ENCODE measurements around the gene HS3ST1.

HS3ST1 gene

DNA sequence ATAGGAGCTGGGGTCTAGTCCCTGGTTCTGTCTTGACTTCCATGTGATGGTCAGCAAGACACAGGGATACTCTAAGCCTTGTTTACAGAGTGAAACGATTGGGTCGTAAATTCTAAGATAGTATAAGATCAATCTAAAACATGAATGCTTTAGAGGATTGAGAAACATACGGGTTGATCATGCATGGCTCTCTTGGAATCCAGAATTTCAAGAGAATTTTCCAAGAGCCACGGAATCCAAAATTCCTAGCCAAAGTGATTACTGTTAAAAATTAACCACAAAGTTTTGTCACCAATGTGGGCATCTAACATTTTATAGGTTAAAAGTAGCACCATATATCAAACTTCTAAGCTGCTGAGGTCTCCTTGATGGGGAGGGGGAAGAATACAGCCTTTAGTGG, 16.5 kb downstream of the HS3ST1 start (continued):
- TF ChIP-seq, protein P1, sequence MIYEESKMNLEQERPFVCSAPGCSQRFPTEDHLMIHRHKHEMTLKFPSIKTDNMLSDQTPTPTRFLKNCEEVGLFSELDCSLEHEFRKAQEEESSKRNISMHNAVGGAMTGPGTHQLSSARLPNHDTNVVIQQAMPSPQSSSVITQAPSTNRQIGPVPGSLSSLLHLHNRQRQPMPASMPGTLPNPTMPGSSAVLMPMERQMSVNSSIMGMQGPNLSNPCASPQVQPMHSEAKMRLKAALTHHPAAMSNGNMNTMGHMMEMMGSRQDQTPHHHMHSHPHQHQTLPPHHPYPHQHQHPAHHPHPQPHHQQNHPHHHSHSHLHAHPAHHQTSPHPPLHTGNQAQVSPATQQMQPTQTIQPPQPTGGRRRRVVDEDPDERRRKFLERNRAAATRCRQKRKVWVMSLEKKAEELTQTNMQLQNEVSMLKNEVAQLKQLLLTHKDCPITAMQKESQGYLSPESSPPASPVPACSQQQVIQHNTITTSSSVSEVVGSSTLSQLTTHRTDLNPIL (CRISPR knock-in tag; IDR thresholded peaks at IDR 0.05; ENCODE audit: low read depth) = no peak
- TF ChIP-seq ZFP30 (CRISPR knock-in tag; IDR thresholded peaks at IDR 0.05) (no peak), ISL1 (CRISPR knock-in tag; IDR thresholded peaks at IDR 0.05) (no peak), TCF4 (CRISPR knock-in tag; IDR thresholded peaks at IDR 0.05; ENCODE audit: borderline replicate concordance) (no peak), ZNF70 (CRISPR knock-in tag; IDR thresholded peaks at IDR 0.05) (no peak), ARNTL (CRISPR knock-in tag; IDR thresholded peaks at IDR 0.05; ENCODE audit: borderline replicate concordance, low read depth) (no peak), TOX (CRISPR knock-in tag; IDR thresholded peaks at IDR 0.05; ENCODE audit: borderline replicate concordance) (no peak), CSDC2 (CRISPR knock-in tag; IDR thresholded peaks at IDR 0.05) (no peak)
- TF ChIP-seq, protein P2, sequence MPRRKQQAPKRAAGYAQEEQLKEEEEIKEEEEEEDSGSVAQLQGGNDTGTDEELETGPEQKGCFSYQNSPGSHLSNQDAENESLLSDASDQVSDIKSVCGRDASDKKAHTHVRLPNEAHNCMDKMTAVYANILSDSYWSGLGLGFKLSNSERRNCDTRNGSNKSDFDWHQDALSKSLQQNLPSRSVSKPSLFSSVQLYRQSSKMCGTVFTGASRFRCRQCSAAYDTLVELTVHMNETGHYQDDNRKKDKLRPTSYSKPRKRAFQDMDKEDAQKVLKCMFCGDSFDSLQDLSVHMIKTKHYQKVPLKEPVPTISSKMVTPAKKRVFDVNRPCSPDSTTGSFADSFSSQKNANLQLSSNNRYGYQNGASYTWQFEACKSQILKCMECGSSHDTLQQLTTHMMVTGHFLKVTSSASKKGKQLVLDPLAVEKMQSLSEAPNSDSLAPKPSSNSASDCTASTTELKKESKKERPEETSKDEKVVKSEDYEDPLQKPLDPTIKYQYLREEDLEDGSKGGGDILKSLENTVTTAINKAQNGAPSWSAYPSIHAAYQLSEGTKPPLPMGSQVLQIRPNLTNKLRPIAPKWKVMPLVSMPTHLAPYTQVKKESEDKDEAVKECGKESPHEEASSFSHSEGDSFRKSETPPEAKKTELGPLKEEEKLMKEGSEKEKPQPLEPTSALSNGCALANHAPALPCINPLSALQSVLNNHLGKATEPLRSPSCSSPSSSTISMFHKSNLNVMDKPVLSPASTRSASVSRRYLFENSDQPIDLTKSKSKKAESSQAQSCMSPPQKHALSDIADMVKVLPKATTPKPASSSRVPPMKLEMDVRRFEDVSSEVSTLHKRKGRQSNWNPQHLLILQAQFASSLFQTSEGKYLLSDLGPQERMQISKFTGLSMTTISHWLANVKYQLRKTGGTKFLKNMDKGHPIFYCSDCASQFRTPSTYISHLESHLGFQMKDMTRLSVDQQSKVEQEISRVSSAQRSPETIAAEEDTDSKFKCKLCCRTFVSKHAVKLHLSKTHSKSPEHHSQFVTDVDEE (CRISPR knock-in tag; IDR thresholded peaks at IDR 0.05) = no peak

DNA sequence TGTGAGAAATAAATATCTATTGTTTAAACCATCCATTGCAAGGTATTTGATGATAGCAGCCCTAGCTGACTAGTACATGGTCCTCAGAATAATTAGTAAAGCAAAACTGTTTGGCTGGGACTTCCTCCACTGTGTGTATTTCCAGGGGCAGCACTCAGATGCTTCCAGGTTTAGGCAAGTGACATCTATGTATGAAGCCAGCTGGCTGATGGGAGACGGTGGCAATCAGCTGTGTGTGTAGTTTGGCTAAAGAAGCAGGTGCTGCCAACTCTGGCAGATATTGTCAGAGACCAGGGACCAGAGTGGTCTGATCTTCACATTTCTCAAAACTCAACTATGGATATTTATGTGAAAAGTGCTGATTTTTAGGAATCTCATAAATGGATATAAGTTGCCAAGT, 19.1 kb downstream of the HS3ST1 start:
- no peak for TF ChIP-seq TOX (CRISPR knock-in tag; IDR thresholded peaks at IDR 0.05; ENCODE audit: borderline replicate concordance)
- TF ChIP-seq ZNF70 (CRISPR knock-in tag; IDR thresholded peaks at IDR 0.05) = no peak
- TF ChIP-seq, protein P3, sequence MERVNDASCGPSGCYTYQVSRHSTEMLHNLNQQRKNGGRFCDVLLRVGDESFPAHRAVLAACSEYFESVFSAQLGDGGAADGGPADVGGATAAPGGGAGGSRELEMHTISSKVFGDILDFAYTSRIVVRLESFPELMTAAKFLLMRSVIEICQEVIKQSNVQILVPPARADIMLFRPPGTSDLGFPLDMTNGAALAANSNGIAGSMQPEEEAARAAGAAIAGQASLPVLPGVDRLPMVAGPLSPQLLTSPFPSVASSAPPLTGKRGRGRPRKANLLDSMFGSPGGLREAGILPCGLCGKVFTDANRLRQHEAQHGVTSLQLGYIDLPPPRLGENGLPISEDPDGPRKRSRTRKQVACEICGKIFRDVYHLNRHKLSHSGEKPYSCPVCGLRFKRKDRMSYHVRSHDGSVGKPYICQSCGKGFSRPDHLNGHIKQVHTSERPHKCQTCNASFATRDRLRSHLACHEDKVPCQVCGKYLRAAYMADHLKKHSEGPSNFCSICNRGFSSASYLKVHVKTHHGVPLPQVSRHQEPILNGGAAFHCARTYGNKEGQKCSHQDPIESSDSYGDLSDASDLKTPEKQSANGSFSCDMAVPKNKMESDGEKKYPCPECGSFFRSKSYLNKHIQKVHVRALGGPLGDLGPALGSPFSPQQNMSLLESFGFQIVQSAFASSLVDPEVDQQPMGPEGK (CRISPR knock-in tag; IDR thresholded peaks at IDR 0.05; ENCODE audit: borderline replicate concordance) = no peak
- TF ChIP-seq ZFP3 (CRISPR knock-in tag; IDR thresholded peaks at IDR 0.05) = no peak
- no peak for TF ChIP-seq ZFP30 (CRISPR knock-in tag; IDR thresholded peaks at IDR 0.05)
- TF ChIP-seq PPARA (CRISPR knock-in tag; IDR thresholded peaks at IDR 0.05; ENCODE audit: borderline replicate concordance) = no peak
- TF ChIP-seq ZC3H10 (CRISPR knock-in tag; IDR thresholded peaks at IDR 0.05) = no peak
- TF ChIP-seq ISL1 (CRISPR knock-in tag; IDR thresholded peaks at IDR 0.05) = no peak
- TF ChIP-seq, protein P1 (CRISPR knock-in tag; IDR thresholded peaks at IDR 0.05; ENCODE audit: low read depth) = no peak
- no peak for TF ChIP-seq ESRRG (CRISPR knock-in tag; IDR thresholded peaks at IDR 0.05)
- TF ChIP-seq GLIS3 (CRISPR knock-in tag; IDR thresholded peaks at IDR 0.05) = no peak
- TF ChIP-seq, protein P2 (CRISPR knock-in tag; IDR thresholded peaks at IDR 0.05) = no peak
- TF ChIP-seq CSDC2 (CRISPR knock-in tag; IDR thresholded peaks at IDR 0.05) = no peak
- no peak for ATAC-seq

DNA sequence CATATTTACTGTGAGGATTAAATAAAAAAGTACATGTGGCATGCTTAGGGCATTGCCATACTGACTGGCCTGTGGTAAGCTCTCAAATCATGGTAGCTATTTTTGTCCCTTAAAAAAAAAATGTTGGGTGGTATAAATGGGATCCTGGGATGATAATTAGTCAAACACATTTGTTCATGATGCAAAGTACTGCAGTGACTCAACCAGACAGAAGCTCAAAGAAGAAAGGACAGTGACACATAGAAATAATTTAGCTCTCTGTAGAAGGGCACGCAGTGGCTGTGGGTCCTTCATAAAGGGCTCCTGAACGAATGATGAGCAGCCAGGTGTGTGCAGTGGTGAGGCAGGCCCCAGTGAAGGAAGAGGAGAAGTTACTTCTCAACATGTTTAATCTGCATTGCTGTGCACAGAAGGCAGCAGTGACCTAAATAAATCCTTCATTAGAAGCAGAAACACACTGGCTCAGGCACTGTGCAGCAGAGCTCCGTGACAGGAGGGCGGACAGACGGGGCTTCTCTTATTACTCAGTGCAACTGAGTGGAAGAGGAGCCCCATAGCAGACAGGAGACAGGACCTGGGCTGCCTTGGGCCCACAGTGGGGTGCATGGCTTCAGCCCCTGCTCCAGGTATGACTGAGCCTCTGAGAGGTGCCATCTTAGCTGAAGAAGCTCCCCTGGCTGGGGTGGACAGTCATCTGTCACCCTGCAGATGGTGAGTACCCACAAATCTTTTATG, 20.3 kb downstream of the HS3ST1 start:
- no peak for ATAC-seq
- TF ChIP-seq, protein P4, sequence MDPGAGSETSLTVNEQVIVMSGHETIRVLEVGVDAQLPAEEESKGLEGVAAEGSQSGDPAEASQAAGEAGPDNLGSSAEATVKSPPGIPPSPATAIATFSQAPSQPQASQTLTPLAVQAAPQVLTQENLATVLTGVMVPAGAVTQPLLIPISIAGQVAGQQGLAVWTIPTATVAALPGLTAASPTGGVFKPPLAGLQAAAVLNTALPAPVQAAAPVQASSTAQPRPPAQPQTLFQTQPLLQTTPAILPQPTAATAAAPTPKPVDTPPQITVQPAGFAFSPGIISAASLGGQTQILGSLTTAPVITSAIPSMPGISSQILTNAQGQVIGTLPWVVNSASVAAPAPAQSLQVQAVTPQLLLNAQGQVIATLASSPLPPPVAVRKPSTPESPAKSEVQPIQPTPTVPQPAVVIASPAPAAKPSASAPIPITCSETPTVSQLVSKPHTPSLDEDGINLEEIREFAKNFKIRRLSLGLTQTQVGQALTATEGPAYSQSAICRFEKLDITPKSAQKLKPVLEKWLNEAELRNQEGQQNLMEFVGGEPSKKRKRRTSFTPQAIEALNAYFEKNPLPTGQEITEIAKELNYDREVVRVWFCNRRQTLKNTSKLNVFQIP (CRISPR knock-in tag; IDR thresholded peaks at IDR 0.05; ENCODE audit: borderline replicate concordance, low read depth) = no peak
- TF ChIP-seq ESRRG (CRISPR knock-in tag; IDR thresholded peaks at IDR 0.05) (no peak), ZFP30 (CRISPR knock-in tag; IDR thresholded peaks at IDR 0.05) (no peak), RARB (CRISPR knock-in tag; IDR thresholded peaks at IDR 0.05) (no peak), OSR1 (CRISPR knock-in tag; IDR thresholded peaks at IDR 0.05) (no peak), ZNF565 (CRISPR knock-in tag; conservative IDR thresholded peaks at IDR 0.05; ENCODE audit: low read depth) (no peak)
- TF ChIP-seq, protein P3 (CRISPR knock-in tag; IDR thresholded peaks at IDR 0.05; ENCODE audit: borderline replicate concordance) = no peak

Measured in SK-N-SH treated with all-trans-retinoic acid at 6 μM for 48 hours (cell line).